ENCODE measurements around the gene BIRC2. TPM values are rescaled to one million over a fixed set of nuclear protein-coding genes. Genes with fewer than 3 reads are reported as not detected.

Gene BIRC2
- polyA plus RNA-seq, 1 of the 3 experiments (the other 2 are of a cell fraction), result 20.1 TPM

- TF ChIP-seq ZBTB33 (IDR thresholded peaks at IDR 0.05; ENCODE audit: borderline replicate concordance, low read depth), result no peak
- TF ChIP-seq, protein P1, sequence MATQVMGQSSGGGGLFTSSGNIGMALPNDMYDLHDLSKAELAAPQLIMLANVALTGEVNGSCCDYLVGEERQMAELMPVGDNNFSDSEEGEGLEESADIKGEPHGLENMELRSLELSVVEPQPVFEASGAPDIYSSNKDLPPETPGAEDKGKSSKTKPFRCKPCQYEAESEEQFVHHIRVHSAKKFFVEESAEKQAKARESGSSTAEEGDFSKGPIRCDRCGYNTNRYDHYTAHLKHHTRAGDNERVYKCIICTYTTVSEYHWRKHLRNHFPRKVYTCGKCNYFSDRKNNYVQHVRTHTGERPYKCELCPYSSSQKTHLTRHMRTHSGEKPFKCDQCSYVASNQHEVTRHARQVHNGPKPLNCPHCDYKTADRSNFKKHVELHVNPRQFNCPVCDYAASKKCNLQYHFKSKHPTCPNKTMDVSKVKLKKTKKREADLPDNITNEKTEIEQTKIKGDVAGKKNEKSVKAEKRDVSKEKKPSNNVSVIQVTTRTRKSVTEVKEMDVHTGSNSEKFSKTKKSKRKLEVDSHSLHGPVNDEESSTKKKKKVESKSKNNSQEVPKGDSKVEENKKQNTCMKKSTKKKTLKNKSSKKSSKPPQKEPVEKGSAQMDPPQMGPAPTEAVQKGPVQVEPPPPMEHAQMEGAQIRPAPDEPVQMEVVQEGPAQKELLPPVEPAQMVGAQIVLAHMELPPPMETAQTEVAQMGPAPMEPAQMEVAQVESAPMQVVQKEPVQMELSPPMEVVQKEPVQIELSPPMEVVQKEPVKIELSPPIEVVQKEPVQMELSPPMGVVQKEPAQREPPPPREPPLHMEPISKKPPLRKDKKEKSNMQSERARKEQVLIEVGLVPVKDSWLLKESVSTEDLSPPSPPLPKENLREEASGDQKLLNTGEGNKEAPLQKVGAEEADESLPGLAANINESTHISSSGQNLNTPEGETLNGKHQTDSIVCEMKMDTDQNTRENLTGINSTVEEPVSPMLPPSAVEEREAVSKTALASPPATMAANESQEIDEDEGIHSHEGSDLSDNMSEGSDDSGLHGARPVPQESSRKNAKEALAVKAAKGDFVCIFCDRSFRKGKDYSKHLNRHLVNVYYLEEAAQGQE (IDR thresholded peaks at IDR 0.05; ENCODE audit: low read depth, low read length), result no peak
- no peak for TF ChIP-seq CTCF (IDR thresholded peaks at IDR 0.05)
- no peak for TF ChIP-seq FOXM1 (IDR thresholded peaks at IDR 0.05; ENCODE audit: low read depth)
- TF ChIP-seq MEF2A (IDR thresholded peaks at IDR 0.05; ENCODE audit: borderline replicate concordance, low read depth), result no peak
- TF ChIP-seq, protein P2, sequence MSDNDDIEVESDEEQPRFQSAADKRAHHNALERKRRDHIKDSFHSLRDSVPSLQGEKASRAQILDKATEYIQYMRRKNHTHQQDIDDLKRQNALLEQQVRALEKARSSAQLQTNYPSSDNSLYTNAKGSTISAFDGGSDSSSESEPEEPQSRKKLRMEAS (IDR thresholded peaks at IDR 0.05; ENCODE audit: low read depth), result no peak
- no peak for TF ChIP-seq FOSL2 (IDR thresholded peaks at IDR 0.05; ENCODE audit: borderline replicate concordance, low read depth)
- TF ChIP-seq RAD21 (IDR thresholded peaks at IDR 0.05; ENCODE audit: low read length), result no peak
- TF ChIP-seq NFIC (IDR thresholded peaks at IDR 0.05; ENCODE audit: borderline replicate concordance), result no peak
- no peak for TF ChIP-seq NRF1 (IDR thresholded peaks at IDR 0.05; ENCODE audit: low read depth, low read length)
- TF ChIP-seq TAF1 (IDR thresholded peaks at IDR 0.05; ENCODE audit: borderline replicate concordance, low read depth, low read length), result no peak
- TF ChIP-seq MXI1 (IDR thresholded peaks at IDR 0.05; ENCODE audit: low read depth, low read length), result no peak
- no peak for TF ChIP-seq TCF12 (IDR thresholded peaks at IDR 0.05)
- no peak for TF ChIP-seq PBX3 (IDR thresholded peaks at IDR 0.05)
- no peak for TF ChIP-seq ELF1 (IDR thresholded peaks at IDR 0.05)
- TF ChIP-seq YY1 (IDR thresholded peaks at IDR 0.05; ENCODE audit: low read depth), result no peak
- TF ChIP-seq JUND (IDR thresholded peaks at IDR 0.05), result no peak
- WGBS (ENCODE audit: low lambda C conversion rate), result 99% methylated on average over 5 of the region's 5 CpGs
- Histone ChIP-seq H3K4me2 (no peak overlapping the region), H3K9ac (no peak overlapping the region), H3K9me2 (no peaks in the 10 kb centered on the region), H3K9me3 (no peaks in the 10 kb centered on the region), H3K4me3 (ENCODE audit: low read depth in 2 of 2, low read length in 1 of 2) (no peak overlapping the region), H3K79me2 (ENCODE audit: insufficient read depth) (peaks cover 78% of the 10 kb centered on the region), H3K27ac (ENCODE audit: low read depth in 2 of 2, low read length in 1 of 2) (no peak overlapping the region), H3K36me3 (replicated peaks in 1 of 2; ENCODE audit: control insufficient read depth in 1 of 2, insufficient read depth in 2 of 2, low read length in 1 of 2) (peaks cover 40 to 56% of the 10 kb centered on the region in 2 experiments), H3K27me3 (ENCODE audit: insufficient read depth) (no peaks in the 10 kb centered on the region), H3F3A (replicated peaks; ENCODE audit: insufficient read depth) (no peaks in the 10 kb centered on the region), H4K20me1 (ENCODE audit: insufficient read depth) (peaks cover 9% of the 10 kb centered on the region; the same call in 1 of the 2 replicates), H3K4me1 (ENCODE audit: control insufficient read depth in 1 of 2, insufficient read depth in 2 of 2, low read depth in 1 of 2, low read length in 1 of 2) (no peaks in the 10 kb centered on the region; a peak in 1 of 4 replicates), H2AFZ (ENCODE audit: low read depth) (no peak overlapping the region)
- ChIA-PET POLR2A (no interaction called here), CTCF (interaction anchor here (1.0 to 2.2 kb wide), 3 partner anchors 9 to 120 kb away, joined by 3 to 10 read pairs (median 3); no protein-coding TSS in a partner anchor)
- no peak for DNase-seq
Measured at GRCh38 chr11:102375720-102376399, 28.8 kb downstream of the BIRC2 start.
